ENCODE results near the gene EPB41L2.
"Not testable (repeated sequence)": the region's sequence is repeated elsewhere in the genome, so short reads cannot be mapped to it uniquely, and the experiment has no call there.

The EPB41L2 gene

GRCh38 chr6:131063028-131063763 is at the start of gene EPB41L2:
Gene EPB41L2, minus strand, starts transcription at chr6:131063245. Its CDS starts 106,760 bp downstream, at chr6:130956485.
- DNase-seq (ENCODE audit: low read depth), result peak; percentile 74

- no peak for DNase-seq (ENCODE audit: low read depth)
Observed at GRCh38 chr6:131112249-131112648, 49.2 kb upstream of the EPB41L2 start.

GRCh38 chr6:131107151-131107550 is 44.1 kb upstream of the EPB41L2 start:
- no peak for DNase-seq (ENCODE audit: low read depth)

- DNase-seq (ENCODE audit: low read depth), result no peak
Observed at GRCh38 chr6:131103901-131104300, 40.9 kb upstream of the EPB41L2 start.

GRCh38 chr6:131103296-131103695 is 40.3 kb upstream of the EPB41L2 start:
- no peak for DNase-seq (ENCODE audit: low read depth)

GRCh38 chr6:131101911-131102680 is 39.1 kb upstream of the EPB41L2 start:
- no peak for DNase-seq (ENCODE audit: low read depth)

GRCh38 chr6:131096786-131097185 is 33.7 kb upstream of the EPB41L2 start:
- no peak for DNase-seq (ENCODE audit: low read depth)

- DNase-seq (ENCODE audit: low read depth), result no peak
Observed at GRCh38 chr6:131093334-131093733, 30.3 kb upstream of the EPB41L2 start.

GRCh38 chr6:131091944-131092343 is 28.9 kb upstream of the EPB41L2 start:
- DNase-seq (ENCODE audit: low read depth), result not testable (repeated sequence)

GRCh38 chr6:131090339-131090738 is 27.3 kb upstream of the EPB41L2 start:
- not testable (repeated sequence) for DNase-seq (ENCODE audit: low read depth)

GRCh38 chr6:131084982-131085381 is 21.9 kb upstream of the EPB41L2 start:
- no peak for DNase-seq (ENCODE audit: low read depth)

GRCh38 chr6:131083687-131084086 is 20.6 kb upstream of the EPB41L2 start:
- DNase-seq (ENCODE audit: low read depth), result no peak

- no peak for DNase-seq (ENCODE audit: low read depth)
Observed at GRCh38 chr6:131082335-131082734, 19.3 kb upstream of the EPB41L2 start.

- no peak for DNase-seq (ENCODE audit: low read depth)
Observed at GRCh38 chr6:131080084-131080483, 17.0 kb upstream of the EPB41L2 start.

- DNase-seq (ENCODE audit: low read depth), result no peak
Observed at GRCh38 chr6:131073577-131073976, 10.5 kb upstream of the EPB41L2 start.

GRCh38 chr6:131070061-131070460 is 7.0 kb upstream of the EPB41L2 start:
- DNase-seq (ENCODE audit: low read depth), result no peak

GRCh38 chr6:131068165-131068564 is 5.1 kb upstream of the EPB41L2 start:
- no peak for DNase-seq (ENCODE audit: low read depth)

- no peak for DNase-seq (ENCODE audit: low read depth)
Observed at GRCh38 chr6:131067521-131067920, 4.5 kb upstream of the EPB41L2 start.

GRCh38 chr6:131065824-131066171 is 2.8 kb upstream of the EPB41L2 start:
- DNase-seq (ENCODE audit: low read depth), result no peak

GRCh38 chr6:131065112-131065823 is 2.2 kb upstream of the EPB41L2 start:
- DNase-seq (ENCODE audit: low read depth), result no peak

- no peak for DNase-seq (ENCODE audit: low read depth)
Observed at GRCh38 chr6:131063764-131064272, 773 bp upstream of the EPB41L2 start.

GRCh38 chr6:131062241-131063027 is 611 bp downstream of the EPB41L2 start:
- DNase-seq (ENCODE audit: low read depth), result no peak
